GM12872 (cell line): ENCODE results near the gene FITM1.

Experiments
- TF ChIP-seq, protein P1 (sequence below): IDR thresholded peaks from 3 replicates; pipeline ENCODE4 v1.5.1; 2011; ENCODE audit warnings: low read depth, mild to moderate bottlenecking, low read length, moderate library complexity; ENCODE audit not compliant: insufficient read depth

FITM1 gene

DNA sequence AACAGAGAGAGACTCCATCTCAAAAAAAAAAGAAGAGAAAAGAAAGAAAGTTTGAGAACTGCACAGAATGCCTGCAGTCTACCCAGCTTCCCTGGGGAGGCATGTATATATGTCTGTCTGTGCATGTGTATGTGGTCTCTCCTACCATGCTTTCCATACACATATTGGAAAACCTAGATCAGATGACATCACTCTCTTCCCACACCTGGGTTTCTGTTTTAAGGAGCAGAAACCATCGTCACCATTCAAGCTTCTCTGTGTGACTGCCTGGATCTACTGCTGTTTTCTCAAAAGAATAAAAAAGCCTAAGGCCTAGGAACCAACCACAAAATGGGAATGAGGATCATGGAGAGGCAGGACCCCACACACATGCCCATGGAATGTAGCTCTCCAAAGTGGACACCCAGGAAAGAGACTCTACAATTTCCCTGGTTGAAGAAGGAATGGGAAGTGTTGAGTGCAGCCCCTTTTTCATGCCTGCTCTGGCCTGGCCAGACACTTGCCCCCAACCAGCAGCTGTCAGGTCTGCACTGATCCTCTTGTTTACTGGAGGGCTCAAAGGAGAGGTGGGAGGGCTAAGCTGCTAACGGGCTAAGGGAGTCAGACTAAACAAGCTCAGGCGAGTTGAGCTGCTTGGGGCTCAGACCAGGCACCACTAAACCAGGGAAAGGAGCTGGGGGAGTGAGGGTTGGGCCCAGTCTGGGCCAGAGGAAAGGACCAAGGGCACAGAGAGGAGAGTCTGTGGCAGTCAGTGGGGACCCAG lies 44.1 kb upstream of the FITM1 start:
- TF ChIP-seq, protein P1, sequence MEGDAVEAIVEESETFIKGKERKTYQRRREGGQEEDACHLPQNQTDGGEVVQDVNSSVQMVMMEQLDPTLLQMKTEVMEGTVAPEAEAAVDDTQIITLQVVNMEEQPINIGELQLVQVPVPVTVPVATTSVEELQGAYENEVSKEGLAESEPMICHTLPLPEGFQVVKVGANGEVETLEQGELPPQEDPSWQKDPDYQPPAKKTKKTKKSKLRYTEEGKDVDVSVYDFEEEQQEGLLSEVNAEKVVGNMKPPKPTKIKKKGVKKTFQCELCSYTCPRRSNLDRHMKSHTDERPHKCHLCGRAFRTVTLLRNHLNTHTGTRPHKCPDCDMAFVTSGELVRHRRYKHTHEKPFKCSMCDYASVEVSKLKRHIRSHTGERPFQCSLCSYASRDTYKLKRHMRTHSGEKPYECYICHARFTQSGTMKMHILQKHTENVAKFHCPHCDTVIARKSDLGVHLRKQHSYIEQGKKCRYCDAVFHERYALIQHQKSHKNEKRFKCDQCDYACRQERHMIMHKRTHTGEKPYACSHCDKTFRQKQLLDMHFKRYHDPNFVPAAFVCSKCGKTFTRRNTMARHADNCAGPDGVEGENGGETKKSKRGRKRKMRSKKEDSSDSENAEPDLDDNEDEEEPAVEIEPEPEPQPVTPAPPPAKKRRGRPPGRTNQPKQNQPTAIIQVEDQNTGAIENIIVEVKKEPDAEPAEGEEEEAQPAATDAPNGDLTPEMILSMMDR, result no peak

DNA sequence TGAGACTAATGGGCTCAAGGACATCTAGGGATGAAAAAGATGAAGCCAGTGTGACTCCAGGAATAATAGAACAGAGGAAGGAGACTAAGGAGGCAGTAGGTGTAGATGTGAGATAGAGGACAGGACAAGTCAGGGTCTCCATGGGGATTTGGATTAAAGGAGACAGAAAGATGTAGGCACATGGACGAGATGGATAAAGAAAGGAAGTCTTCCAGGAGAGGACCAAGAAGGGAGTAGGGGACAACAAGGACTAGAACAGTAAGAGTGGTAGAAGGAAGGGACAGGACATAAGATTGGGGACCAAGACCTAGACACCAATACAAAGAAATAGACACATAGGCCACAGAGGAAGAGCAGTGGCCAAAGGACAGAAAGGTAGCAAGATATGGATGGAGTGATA lies 43.5 kb upstream of the FITM1 start:
- TF ChIP-seq, protein P1, result no peak

DNA sequence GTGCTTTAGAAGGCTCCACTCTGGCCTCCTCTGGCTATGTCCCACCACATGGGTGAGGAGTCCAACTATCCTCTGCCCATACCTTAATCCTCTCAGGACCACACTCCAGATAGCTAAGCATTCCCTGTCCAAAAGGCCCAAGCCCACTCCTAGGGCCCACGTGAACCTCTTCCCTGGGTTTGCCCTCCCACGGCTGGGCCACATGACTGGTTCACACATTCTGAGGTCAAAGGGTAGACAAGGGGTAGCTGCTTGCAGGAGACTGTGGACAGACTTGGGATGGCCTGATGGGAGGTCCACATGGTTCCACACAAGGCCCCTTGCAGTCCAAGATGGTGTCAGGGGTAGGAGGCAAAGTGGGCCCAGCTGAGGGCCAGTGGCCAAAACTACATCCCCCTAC lies 42.4 kb upstream of the FITM1 start:
- TF ChIP-seq, protein P1, result no peak

DNA sequence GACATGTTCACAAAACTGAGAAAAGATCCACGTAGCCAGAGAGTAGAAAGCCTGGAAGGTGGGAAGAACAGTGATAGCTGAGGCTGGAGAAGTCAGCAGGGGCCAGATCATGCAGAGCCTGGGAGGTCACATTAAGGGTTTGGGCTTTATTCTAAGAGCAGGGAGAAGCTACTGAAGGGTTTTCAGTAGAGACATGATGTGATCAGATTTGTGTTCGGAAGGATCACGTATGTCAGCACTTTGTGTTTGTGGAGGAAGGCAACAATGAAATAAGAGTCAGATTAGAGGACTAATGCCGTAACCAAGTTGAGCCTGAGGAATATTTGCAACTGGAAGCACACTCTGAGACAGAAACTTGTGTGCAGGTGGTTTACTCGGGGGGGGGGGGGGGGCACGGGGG lies 40.6 kb upstream of the FITM1 start:
- TF ChIP-seq, protein P1, result no peak

DNA sequence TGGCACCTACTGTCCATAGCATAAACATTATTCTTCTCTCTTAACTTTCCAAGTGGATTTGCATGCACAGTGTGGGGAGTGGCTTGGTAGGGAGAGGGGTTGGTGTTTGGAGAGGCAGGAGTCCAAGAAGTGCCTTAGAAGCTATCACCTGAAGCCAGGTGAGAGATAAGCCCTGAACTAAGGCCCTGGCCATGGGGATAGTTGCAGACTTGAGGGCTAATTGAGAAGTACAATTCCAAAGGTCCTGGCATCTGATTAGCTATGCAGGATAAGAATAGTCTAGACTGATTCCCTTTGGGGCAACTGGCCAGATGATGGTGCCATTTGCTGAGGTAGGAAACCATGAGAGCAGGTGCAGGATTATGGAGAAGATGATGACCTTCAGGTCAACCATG lies 38.4 kb upstream of the FITM1 start:
- TF ChIP-seq, protein P1, result no peak

DNA sequence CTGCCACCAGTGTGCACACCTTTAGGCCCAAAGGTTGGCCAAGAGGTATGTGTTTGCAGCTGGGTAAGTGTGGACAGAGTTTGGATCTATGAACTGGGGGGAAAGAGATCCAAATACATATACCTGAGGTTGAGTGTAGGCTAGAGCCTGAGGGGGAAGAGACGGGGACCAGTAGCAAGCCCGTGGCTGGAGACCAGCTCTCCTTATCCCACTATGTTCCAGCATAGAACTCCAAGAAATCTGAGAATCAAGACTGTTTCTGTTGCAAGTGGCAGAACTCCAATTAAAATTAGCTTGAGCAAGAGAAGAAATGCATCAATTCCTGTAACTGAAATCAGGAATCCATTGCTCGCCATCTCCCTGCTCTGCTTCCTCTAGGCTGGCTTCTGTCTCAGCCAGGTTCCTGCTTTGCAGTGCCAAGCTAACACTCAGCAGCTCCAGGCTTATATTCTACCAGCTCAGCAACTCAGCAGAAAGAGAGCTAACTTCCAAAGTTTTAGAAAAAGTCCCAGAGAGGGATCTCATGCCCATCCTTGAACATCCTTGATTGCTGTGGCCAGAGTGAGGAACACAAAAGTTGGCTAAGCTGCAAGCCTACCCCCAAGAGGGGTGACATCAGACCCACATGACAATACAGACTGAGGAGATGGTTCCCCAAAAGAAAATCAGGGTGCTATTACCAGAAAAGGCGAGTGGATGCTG lies 37.8 kb upstream of the FITM1 start:
- TF ChIP-seq, protein P1, result no peak

DNA sequence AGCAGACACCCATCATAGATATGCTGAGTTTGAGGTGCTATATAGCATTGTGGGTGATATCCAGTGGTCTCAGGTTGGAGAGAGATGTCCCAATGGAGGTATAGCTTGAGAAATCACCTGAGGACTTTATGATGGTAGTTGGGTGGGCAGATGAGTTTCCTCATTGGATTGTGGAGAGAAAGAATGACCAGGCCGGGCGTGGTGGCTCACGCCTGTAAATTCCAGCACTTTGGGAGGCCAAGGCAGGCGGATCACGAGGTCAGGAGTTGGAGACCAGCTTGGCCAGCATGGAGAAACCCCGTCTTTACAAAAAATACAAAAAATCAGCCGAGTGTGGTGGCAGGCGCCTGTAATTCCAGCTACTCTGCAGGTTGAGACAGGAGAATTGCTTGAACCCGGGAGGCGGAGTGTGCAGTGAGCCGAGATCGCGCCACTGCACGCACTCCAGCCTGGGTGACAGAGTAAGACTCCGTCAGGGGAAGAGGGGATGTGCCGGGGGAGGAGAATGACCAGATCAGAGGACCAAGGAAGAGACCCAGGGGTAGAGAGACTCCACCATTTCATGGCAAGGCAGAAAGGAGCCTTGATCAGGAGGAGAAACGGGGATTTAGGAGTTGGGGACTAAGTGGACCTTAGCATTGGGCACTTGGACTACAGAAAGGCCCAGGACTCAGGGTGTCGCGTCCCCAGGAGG lies 37.1 kb upstream of the FITM1 start:
- TF ChIP-seq, protein P1, result no peak
